Astrocyte (in vitro differentiated cells and primary cell): ENCODE results near the gene METTL27. TPM values are rescaled to one million over a fixed set of nuclear protein-coding genes. Genes with fewer than 3 reads are reported as not detected.
A peak's percentile ranks its signal among the peaks of the same experiment; 100 is the strongest.

ENCODE experiments used
- DNase-seq: peaks from one replicate; pipeline ENCODE4 v3.0.0-alpha.2; 2010; ENCODE audit warnings: low read depth
- FAIRE-seq: peaks from 2 replicates; lab custom pipeline; 2011; peaks lifted over from hg19 to GRCh38; lab: Jason Lieb, UNC
- H2AFZ ChIP-seq: 2 replicates; pipeline ENCODE4 v1.6.0; 2012; ENCODE audit warnings: low read depth, low read length, inconsistent platforms
- H3K27ac ChIP-seq: 2 replicates; pipeline ENCODE4 v1.5.1; 2011; ENCODE audit warnings: low read depth, low read length, inconsistent platforms
- H3K27me3 ChIP-seq: 2 replicates; pipeline ENCODE4 v1.6.0; 2011; ENCODE audit warnings: low read length, inconsistent platforms; ENCODE audit not compliant: insufficient read depth
- H3K36me3 ChIP-seq: 2 replicates; pipeline ENCODE4 v1.5.1; 2011; ENCODE audit warnings: low read length, inconsistent platforms; ENCODE audit not compliant: insufficient read depth
- H3K4me1 ChIP-seq: 2 replicates; pipeline ENCODE4 v1.5.1; 2011; ENCODE audit warnings: low read length, inconsistent platforms; ENCODE audit not compliant: insufficient read depth
- H3K4me2 ChIP-seq: 2 replicates; pipeline ENCODE4 v1.6.0; 2012; ENCODE audit warnings: low read length, inconsistent platforms
- H3K4me3 ChIP-seq: 2 replicates; pipeline ENCODE4 v1.5.1; 2011; ENCODE audit warnings: low read depth, mild to moderate bottlenecking, low read length, inconsistent platforms; ENCODE audit not compliant: insufficient read depth
- H3K79me2 ChIP-seq: 2 replicates; pipeline ENCODE4 v1.6.0; 2012; ENCODE audit warnings: mild to moderate bottlenecking, low read length, inconsistent platforms; ENCODE audit not compliant: insufficient read depth
- H3K9ac ChIP-seq: 2 replicates; pipeline ENCODE4 v1.6.0; 2012; ENCODE audit warnings: mild to moderate bottlenecking, low read length, inconsistent platforms
- H3K9me3 ChIP-seq: 2 replicates; pipeline ENCODE4 v1.5.1; 2012; ENCODE audit warnings: low read depth, mild to moderate bottlenecking, low read length, inconsistent platforms; ENCODE audit not compliant: insufficient read depth
- H4K20me1 ChIP-seq: 2 replicates; pipeline ENCODE4 v1.6.0; 2012; ENCODE audit warnings: low read length, inconsistent platforms; ENCODE audit not compliant: insufficient read depth
- H3K27ac Mint-ChIP-seq: one replicate; pipeline ENCODE4 v1.8.0; 2021; ENCODE audit warnings: mild to moderate bottlenecking, mixed read lengths; ENCODE audit not compliant: unreplicated experiment
- H3K27me3 Mint-ChIP-seq: one replicate; pipeline ENCODE4 v1.8.0; 2021; ENCODE audit warnings: low read depth, mixed read lengths; ENCODE audit not compliant: unreplicated experiment
- H3K36me3 Mint-ChIP-seq: one replicate; pipeline ENCODE4 v1.8.0; 2021; ENCODE audit warnings: low read depth, mixed read lengths; ENCODE audit not compliant: unreplicated experiment
- H3K4me1 Mint-ChIP-seq: one replicate; pipeline ENCODE4 v1.8.0; 2021; ENCODE audit warnings: low read depth, mixed read lengths; ENCODE audit not compliant: unreplicated experiment
- H3K4me3 Mint-ChIP-seq: one replicate; pipeline ENCODE4 v1.8.0; 2021; ENCODE audit warnings: mild to moderate bottlenecking, moderate library complexity, mixed read lengths; ENCODE audit not compliant: unreplicated experiment
- H3K9me3 Mint-ChIP-seq: one replicate; pipeline ENCODE4 v1.8.0; 2021; ENCODE audit warnings: mild to moderate bottlenecking, mixed read lengths; ENCODE audit not compliant: unreplicated experiment
- CTCF ChIP-seq: IDR thresholded peaks from 2 replicates; pipeline ENCODE4 v1.5.1; 2011; ENCODE audit warnings: low read depth, mild to moderate bottlenecking, inconsistent platforms, low read length, moderate library complexity; ENCODE audit not compliant: insufficient read depth
- EZH2 ChIP-seq: IDR thresholded peaks from 2 replicates; pipeline ENCODE4 v1.6.1; 2012; ENCODE audit warnings: mild to moderate bottlenecking, low read length, inconsistent platforms; ENCODE audit not compliant: insufficient read depth
- total RNA-seq: library from RNA; stranded (reverse); gene quantifications from 2 replicates; pipeline ENCODE4 v1.2.1, GENCODE V29; 2021

Gene METTL27
- total RNA-seq, 1 donor from 2014 or later: 2.5 TPM

- H3K79me2 ChIP-seq: no peaks in the 10 kb centered on the region
- TF ChIP-seq EZH2 (no peak), CTCF (no peak)
- FAIRE-seq (no peak), DNase-seq (no peak)
- H3K4me3 ChIP-seq: no peak overlapping the region
- no peak overlapping the region for H3K27ac Mint-ChIP-seq
- no peaks in the 10 kb centered on the region for H3K36me3 Mint-ChIP-seq
- H3K27me3 Mint-ChIP-seq: no peaks in the 10 kb centered on the region
- no peaks in the 10 kb centered on the region for H3K36me3 ChIP-seq
- peaks cover 6% of the 10 kb centered on the region for H3K9me3 Mint-ChIP-seq
- no peaks in the 10 kb centered on the region for H3K27me3 ChIP-seq
- no peaks in the 10 kb centered on the region for H4K20me1 ChIP-seq
- no peaks in the 10 kb centered on the region for H3K4me1 ChIP-seq
- no peak overlapping the region for H3K27ac ChIP-seq
- peak overlapping the region; percentile 27 for H3K4me3 Mint-ChIP-seq
- H3K4me2 ChIP-seq: no peak overlapping the region
- H3K9me3 ChIP-seq: no peaks in the 10 kb centered on the region
- H3K9ac ChIP-seq: no peak overlapping the region
- no peak overlapping the region for H2AFZ ChIP-seq
- H3K4me1 Mint-ChIP-seq: no peaks in the 10 kb centered on the region
These were observed 32.8 kb downstream of the METTL27 start for GRCh38 chr7:73809467-73809951.

- no peak overlapping the region for H3K27ac ChIP-seq
These were observed 39.9 kb downstream of the METTL27 start for GRCh38 chr7:73802459-73802858.

More at GRCh38 chr7:73802459-73802858, 39.9 kb downstream of the METTL27 start:
- Histone ChIP-seq H3K4me3 (no peak overlapping the region), H3K9me3 (no peaks in the 10 kb centered on the region), H3K27me3 (no peaks in the 10 kb centered on the region), H2AFZ (no peak overlapping the region), H3K4me2 (no peak overlapping the region), H3K36me3 (no peaks in the 10 kb centered on the region), H3K4me1 (no peaks in the 10 kb centered on the region), H3K9ac (no peak overlapping the region), H4K20me1 (no peaks in the 10 kb centered on the region), H3K79me2 (no peaks in the 10 kb centered on the region)
- FAIRE-seq (no peak), DNase-seq (no peak)
- TF ChIP-seq EZH2: no peak
- TF ChIP-seq CTCF: no peak
- no peaks in the 10 kb centered on the region for H3K9me3 Mint-ChIP-seq
- no peak overlapping the region for H3K4me3 Mint-ChIP-seq
- no peaks in the 10 kb centered on the region for H3K36me3 Mint-ChIP-seq
- H3K27me3 Mint-ChIP-seq: no peaks in the 10 kb centered on the region
- peaks cover 5% of the 10 kb centered on the region for H3K4me1 Mint-ChIP-seq
- H3K27ac Mint-ChIP-seq: no peak overlapping the region
